MCF 10A (cell line): ENCODE measurements around the gene PPP6R2. TPM values are rescaled to one million over a fixed set of nuclear protein-coding genes. Genes with fewer than 3 reads are reported as not detected.

Experiments
- BruUV-seq: library from RNA; stranded (reverse); fragments of 400-500 nt; replicated peaks from 2 replicates; lab custom pipeline; 2021; lab: Mats Ljungman, UMichigan
- CTCF ChIA-PET: fragments of 300-600 bp; sonication (Branson Sonifier 250); formaldehyde crosslinking; extraction: SDS; loops from one replicate; lab custom pipeline; 2021; ENCODE audit warnings: antibody characterized with exemption, inconsistent platforms; lab: Yijun Ruan, JAX
- POLR2A ChIA-PET: fragments of 300-600, 350-650 bp; sonication (Branson Sonifier 250); formaldehyde crosslinking; extraction: SDS; loops from one replicate; lab custom pipeline; 2020; ENCODE audit warnings: antibody characterized with exemption, inconsistent platforms; lab: Yijun Ruan, JAX
- DNase-seq: peaks from one replicate; pipeline ENCODE4 v3.0.0-alpha.2; 2018; ENCODE audit not compliant: unreplicated experiment
- H3K27ac Mint-ChIP-seq: one replicate; pipeline ENCODE4 v1.8.0; 2022; ENCODE audit warnings: mild to moderate bottlenecking, low read depth, mixed read lengths; ENCODE audit not compliant: unreplicated experiment
- H3K27me3 Mint-ChIP-seq: one replicate; pipeline ENCODE4 v1.8.0; 2022; ENCODE audit warnings: mixed read lengths; ENCODE audit not compliant: insufficient read depth, unreplicated experiment
- H3K36me3 Mint-ChIP-seq: one replicate; pipeline ENCODE4 v1.8.0; 2022; ENCODE audit warnings: mild to moderate bottlenecking, moderate library complexity, mixed read lengths; ENCODE audit not compliant: insufficient read depth, unreplicated experiment
- H3K4me1 Mint-ChIP-seq: one replicate; pipeline ENCODE4 v1.8.0; 2022; ENCODE audit warnings: mixed read lengths; ENCODE audit not compliant: insufficient read depth, unreplicated experiment
- H3K4me3 Mint-ChIP-seq: one replicate; pipeline ENCODE4 v1.8.0; 2022; ENCODE audit warnings: mild to moderate bottlenecking, moderate library complexity, mixed read lengths; ENCODE audit not compliant: unreplicated experiment
- H3K9me3 Mint-ChIP-seq: one replicate; pipeline ENCODE4 v1.8.0; 2022; ENCODE audit warnings: mixed read lengths; ENCODE audit not compliant: unreplicated experiment
- intact Hi-C: fragments of 100-400 bp; cut with micrococcal nuclease; formaldehyde crosslinking; loops from 2 replicates; pipeline ENCODE4 v1.14.1; 2022
- total RNA-seq: library from RNA; stranded (reverse); gene quantifications from 2 replicates; pipeline ENCODE4 v1.2.3, GENCODE V29; 2022
- TF ChIP-seq, protein P1 (sequence below): fragments of 200-600 bp; IDR thresholded peaks from one replicate; pipeline ENCODE4 v1.8.0; 2022; ENCODE audit warnings: antibody characterized with exemption, mild to moderate bottlenecking; ENCODE audit not compliant: unreplicated experiment

The PPP6R2 gene
- total RNA-seq, 1 experiment from 2014 or later: 30.1 TPM

DNA sequence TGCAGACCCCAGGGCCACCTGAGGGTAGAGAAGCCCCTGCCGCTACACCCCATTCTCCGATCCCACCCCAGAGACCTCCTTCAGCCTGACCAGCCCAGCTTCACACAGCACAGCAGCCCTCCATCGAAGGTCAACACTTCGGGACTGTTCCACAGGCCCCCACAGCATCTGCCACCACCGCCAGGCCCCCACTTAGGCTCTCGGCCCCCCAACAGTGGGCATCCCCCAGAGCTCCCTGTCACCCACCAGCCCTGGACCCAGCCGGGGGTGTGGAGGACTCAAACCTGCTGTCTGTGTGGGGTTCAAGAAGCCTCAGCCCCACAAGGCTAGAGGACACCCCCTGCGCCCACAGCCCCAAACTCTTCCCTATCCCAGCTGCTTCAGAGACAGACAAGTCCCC, 125.5 kb downstream of the PPP6R2 start:
- POLR2A ChIA-PET: interaction anchor here (0.8 to 1.2 kb wide), 3 partner anchors 10 to 25 kb away, joined by 3 read pairs; no protein-coding TSS in a partner anchor

DNA sequence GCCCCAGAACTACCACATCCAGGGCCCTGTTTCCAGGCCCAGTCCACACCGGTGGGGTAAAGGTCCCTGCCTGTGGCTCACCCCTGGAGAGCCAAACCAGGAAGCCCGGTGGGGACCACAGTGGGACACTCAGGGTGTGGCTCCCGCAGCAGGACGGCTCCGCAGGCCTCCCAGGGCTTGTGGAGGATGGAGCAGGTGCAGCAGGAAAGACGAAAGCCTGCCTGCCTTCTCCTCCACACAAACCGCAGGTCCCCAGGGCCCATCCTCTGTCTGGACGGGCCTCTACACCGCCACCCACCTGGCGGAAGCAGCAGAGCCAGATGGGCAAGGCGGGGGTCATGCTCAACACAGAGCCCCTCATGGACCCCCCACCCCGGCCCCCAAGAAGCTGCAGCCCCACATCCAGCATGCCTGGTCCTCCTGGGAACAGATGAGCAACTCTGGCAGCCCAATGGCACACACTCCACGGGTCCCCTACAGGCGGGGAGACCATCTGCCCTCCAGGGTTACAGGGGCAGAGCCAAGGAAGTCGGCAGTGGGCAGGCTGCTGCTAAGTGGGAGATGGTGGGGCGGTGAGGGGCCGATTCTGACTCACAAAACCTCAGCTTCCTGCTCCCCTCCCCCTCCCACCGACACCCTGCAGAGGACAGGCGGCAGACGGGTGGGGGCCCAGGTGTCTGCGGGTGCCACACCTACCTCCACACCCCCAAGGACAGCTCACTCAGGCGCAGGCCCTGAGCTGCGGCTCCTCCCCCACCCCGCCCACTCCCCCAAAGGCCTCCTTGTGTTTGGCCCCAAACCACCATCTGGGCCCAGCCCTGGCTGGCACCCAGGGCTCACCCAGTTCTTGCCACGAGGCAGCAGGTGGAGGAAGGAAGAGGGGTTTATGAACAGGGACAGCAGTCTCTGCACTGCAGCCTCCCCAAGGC, 126.5 kb downstream of the PPP6R2 start:
- no peaks in the 10 kb centered on the region for H3K27me3 Mint-ChIP-seq
- no peaks in the 10 kb centered on the region for H3K9me3 Mint-ChIP-seq
- ChIA-PET POLR2A (interaction anchor here (0.8 to 1.9 kb wide), 5 partner anchors 13 to 62 kb away, joined by 3 to 7 read pairs (median 3); partner anchors contain the start of genes LMF2, NCAPH2 and SCO2), CTCF (interaction anchor here (0.6 to 1.6 kb wide), 5 partner anchors 25 to 41 kb away, joined by 3 to 4 read pairs (median 4); no protein-coding TSS in a partner anchor)
- no TSS peak for BruUV-seq
- TF ChIP-seq, protein P1, sequence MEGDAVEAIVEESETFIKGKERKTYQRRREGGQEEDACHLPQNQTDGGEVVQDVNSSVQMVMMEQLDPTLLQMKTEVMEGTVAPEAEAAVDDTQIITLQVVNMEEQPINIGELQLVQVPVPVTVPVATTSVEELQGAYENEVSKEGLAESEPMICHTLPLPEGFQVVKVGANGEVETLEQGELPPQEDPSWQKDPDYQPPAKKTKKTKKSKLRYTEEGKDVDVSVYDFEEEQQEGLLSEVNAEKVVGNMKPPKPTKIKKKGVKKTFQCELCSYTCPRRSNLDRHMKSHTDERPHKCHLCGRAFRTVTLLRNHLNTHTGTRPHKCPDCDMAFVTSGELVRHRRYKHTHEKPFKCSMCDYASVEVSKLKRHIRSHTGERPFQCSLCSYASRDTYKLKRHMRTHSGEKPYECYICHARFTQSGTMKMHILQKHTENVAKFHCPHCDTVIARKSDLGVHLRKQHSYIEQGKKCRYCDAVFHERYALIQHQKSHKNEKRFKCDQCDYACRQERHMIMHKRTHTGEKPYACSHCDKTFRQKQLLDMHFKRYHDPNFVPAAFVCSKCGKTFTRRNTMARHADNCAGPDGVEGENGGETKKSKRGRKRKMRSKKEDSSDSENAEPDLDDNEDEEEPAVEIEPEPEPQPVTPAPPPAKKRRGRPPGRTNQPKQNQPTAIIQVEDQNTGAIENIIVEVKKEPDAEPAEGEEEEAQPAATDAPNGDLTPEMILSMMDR: no peak
- peak; percentile 82 for DNase-seq
- peak overlapping the region; percentile 59 for H3K27ac Mint-ChIP-seq
- intact Hi-C loops: no loop called here
- peaks cover 24% of the 10 kb centered on the region for H3K4me1 Mint-ChIP-seq
- peaks cover 32% of the 10 kb centered on the region for H3K36me3 Mint-ChIP-seq
- H3K4me3 Mint-ChIP-seq: peak overlapping the region; percentile 16

More for the DNA sequence above, 125.5 kb downstream of the PPP6R2 start:
- TF ChIP-seq, protein P1: no peak
- H3K4me3 Mint-ChIP-seq: no peak overlapping the region
- peaks cover 18% of the 10 kb centered on the region for H3K4me1 Mint-ChIP-seq
- intact Hi-C loops: no loop called here
- CTCF ChIA-PET: interaction anchor here (0.6 to 1.1 kb wide), 5 partner anchors 10 to 145 kb away, joined by 3 to 6 read pairs (median 4); no protein-coding TSS in a partner anchor
- H3K27me3 Mint-ChIP-seq: no peaks in the 10 kb centered on the region
- no peaks in the 10 kb centered on the region for H3K9me3 Mint-ChIP-seq
- BruUV-seq: no TSS peak
- H3K27ac Mint-ChIP-seq: no peak overlapping the region
- no peak for DNase-seq
- H3K36me3 Mint-ChIP-seq: peaks cover 30% of the 10 kb centered on the region

DNA sequence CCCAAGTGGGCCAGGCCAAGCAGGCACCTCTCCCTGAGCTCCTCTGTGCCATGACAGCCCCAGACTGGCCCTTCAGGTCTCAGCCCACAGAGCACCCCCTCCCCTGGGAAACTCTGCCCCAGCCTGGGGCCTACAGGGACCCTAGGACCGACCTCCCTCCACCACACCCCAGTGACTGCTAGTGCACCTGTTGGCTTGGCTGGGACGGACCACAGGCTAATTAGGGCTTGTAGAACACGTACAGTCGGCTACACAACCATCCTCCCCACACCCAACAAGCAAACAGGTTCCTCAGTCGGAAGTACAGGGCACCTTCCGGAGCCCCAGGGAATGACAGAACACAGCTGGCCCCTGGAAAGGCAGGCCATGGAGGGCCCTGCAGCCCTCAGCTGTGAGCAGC, 127.4 kb downstream of the PPP6R2 start:
- H3K4me3 Mint-ChIP-seq: no peak overlapping the region
- POLR2A ChIA-PET: interaction anchor here (1.0 to 1.9 kb wide), 3 partner anchors 37 to 61 kb away, joined by 3 to 7 read pairs (median 4); partner anchors contain the start of genes LMF2, NCAPH2 and SCO2
- no peaks in the 10 kb centered on the region for H3K9me3 Mint-ChIP-seq
- intact Hi-C loops: no loop called here
- no peaks in the 10 kb centered on the region for H3K27me3 Mint-ChIP-seq
- BruUV-seq: no TSS peak
- CTCF ChIA-PET: interaction anchor here (0.6 to 1.6 kb wide), 3 partner anchors 26 to 144 kb away, joined by 3 to 4 read pairs (median 3); partner anchors contain the start of gene DENND6B
- H3K36me3 Mint-ChIP-seq: peaks cover 32% of the 10 kb centered on the region
- peak overlapping the region; percentile 59 for H3K27ac Mint-ChIP-seq
- H3K4me1 Mint-ChIP-seq: peaks cover 24% of the 10 kb centered on the region
- no peak for DNase-seq
- TF ChIP-seq, protein P1: no peak
